Thymus (tissue), 11 donors: Measurements from ENCODE around the gene OR12D1. TPM values are rescaled to one million over a fixed set of nuclear protein-coding genes. Genes with fewer than 3 reads are reported as not detected.

Source experiments
- DNase-seq, 9 donors: peaks; one replicate each; pipeline ENCODE4 v3.0.0-alpha.2; 2013; ENCODE audit warnings: low spot score in 9 of 9, low read depth in 6 of 9, missing footprints in 1 of 9
- H3K27ac ChIP-seq, 2 donors: one replicate each; pipeline ENCODE4 v1.5.1; 2013; ENCODE audit warnings: control low read depth in 1 of 2, low read depth in 1 of 2, low read length in 1 of 2, mild to moderate bottlenecking in 1 of 2, moderate library complexity in 1 of 2
- H3K27me3 ChIP-seq, 2 donors: one replicate each; pipeline ENCODE4 v1.5.1; 2013; ENCODE audit warnings: low read length in 1 of 2; ENCODE audit not compliant: control insufficient read depth in 2 of 2, insufficient read depth in 1 of 2
- H3K36me3 ChIP-seq, 2 donors: one replicate each; pipeline ENCODE4 v1.5.1; 2013; ENCODE audit warnings: low read length in 1 of 2, mild to moderate bottlenecking in 1 of 2, moderate library complexity in 1 of 2; ENCODE audit not compliant: control insufficient read depth in 2 of 2, insufficient read depth in 2 of 2
- H3K4me1 ChIP-seq, 2 donors: one replicate each; pipeline ENCODE4 v1.5.1; 2013; ENCODE audit warnings: low read length in 2 of 2; ENCODE audit not compliant: control insufficient read depth in 2 of 2, insufficient read depth in 2 of 2
- H3K4me3 ChIP-seq, 2 donors: one replicate each; pipeline ENCODE4 v1.5.1; 2013; ENCODE audit warnings: low read length in 2 of 2, control low read depth in 1 of 2, mild to moderate bottlenecking in 1 of 2
- H3K9me3 ChIP-seq, 2 donors: one replicate each; pipeline ENCODE4 v1.5.1; 2013; ENCODE audit warnings: low read length in 1 of 2, mild to moderate bottlenecking in 1 of 2; ENCODE audit not compliant: control insufficient read depth in 2 of 2, insufficient read depth in 1 of 2
- WGBS: extraction: QIAGEN DNeasy Blood & Tissue Kit; methylation state at CpG from one replicate; pipeline ENCODE4 v1.1.7; 2013; 5-methylcytosine and 5-hydroxymethylcytosine counted together
- polyA plus RNA-seq: library from polyadenylated mRNA; stranded (reverse); fragments of 200-250 nt; gene quantifications from one replicate; pipeline ENCODE4 v1.2.3, GENCODE V29; 2013
- total RNA-seq: library from RNA; stranded (reverse); fragments of 120-200 nt; gene quantifications from one replicate; pipeline ENCODE4 v1.2.4, GENCODE V29; 2013
- donor health status: healthy.

OR12D1 gene
- total and polyA plus RNA-seq, 2 donors, result not detected

- no peak overlapping the region for H3K4me3 ChIP-seq
- H3K4me1 ChIP-seq, result no peaks in the 10 kb centered on the region
- no peak overlapping the region for H3K27ac ChIP-seq
- WGBS, result 84% methylated on average over 3 of the region's 3 CpGs
- H3K9me3 ChIP-seq, result no peaks in the 10 kb centered on the region
- H3K27me3 ChIP-seq, result no peaks in the 10 kb centered on the region
- no peaks in the 10 kb centered on the region for H3K36me3 ChIP-seq
- DNase-seq, result no peak
Measured at GRCh38 chr6:29451471-29452193, 36.9 kb downstream of the OR12D1 start.

- 86% methylated on average over 2 of the region's 2 CpGs for WGBS
- DNase-seq, result no peak
- H3K4me3 ChIP-seq, result no peak within 1 kb of the TSS
- no peaks in the 10 kb centered on the region for H3K9me3 ChIP-seq
- no peaks in the 10 kb centered on the region for H3K36me3 ChIP-seq
- H3K4me1 ChIP-seq, result no peaks in the 10 kb centered on the region
- H3K27me3 ChIP-seq, result no peaks in the 10 kb centered on the region
- no peak within 1 kb of the TSS for H3K27ac ChIP-seq
Measured at GRCh38 chr6:29456971-29457370, 42.2 kb downstream of the OR12D1 start, which contains the start of the genes OR11A1 and OR2H1. Gene OR11A1, minus strand, starts transcription at chr6:29457071. Its CDS starts 29,430 bp downstream, at chr6:29427641. Gene OR2H1, plus strand, starts transcription at chr6:29457155. Its CDS starts 4,615 bp downstream, at chr6:29461770.

GRCh38 chr6:29461021-29461814, 46.5 kb downstream of the OR12D1 start:
- Histone ChIP-seq H3K27ac (no peak overlapping the region), H3K9me3 (no peaks in the 10 kb centered on the region), H3K36me3 (no peaks in the 10 kb centered on the region), H3K4me1 (no peaks in the 10 kb centered on the region), H3K4me3 (no peak overlapping the region), H3K27me3 (no peaks in the 10 kb centered on the region)
- WGBS, result 85% methylated on average over 5 of the region's 5 CpGs
- DNase-seq, result no peak

- WGBS, result 92% methylated on average over 6 of the region's 6 CpGs
- no peak for DNase-seq
Measured at GRCh38 chr6:29462022-29462421, 47.3 kb downstream of the OR12D1 start.

GRCh38 chr6:29465279-29465678, 50.6 kb downstream of the OR12D1 start:
- Histone ChIP-seq H3K9me3 (no peaks in the 10 kb centered on the region), H3K27ac (no peak overlapping the region), H3K4me1 (no peaks in the 10 kb centered on the region), H3K36me3 (no peaks in the 10 kb centered on the region), H3K27me3 (no peaks in the 10 kb centered on the region), H3K4me3 (no peak overlapping the region)
- WGBS, result 95% methylated on average over 2 of the region's 2 CpGs
- no peak for DNase-seq

More at GRCh38 chr6:29462022-29462421, 47.3 kb downstream of the OR12D1 start:
- H3K27me3 ChIP-seq, result no peaks in the 10 kb centered on the region
- no peaks in the 10 kb centered on the region for H3K4me1 ChIP-seq
- no peak overlapping the region for H3K4me3 ChIP-seq
- no peak overlapping the region for H3K27ac ChIP-seq
- no peaks in the 10 kb centered on the region for H3K9me3 ChIP-seq
- no peaks in the 10 kb centered on the region for H3K36me3 ChIP-seq

GRCh38 chr6:29465801-29466200, 51.1 kb downstream of the OR12D1 start:
- no peaks in the 10 kb centered on the region for H3K9me3 ChIP-seq
- H3K36me3 ChIP-seq, result no peaks in the 10 kb centered on the region
- no peaks in the 10 kb centered on the region for H3K4me1 ChIP-seq
- 93% methylated on average over 2 of the region's 2 CpGs for WGBS
- no peaks in the 10 kb centered on the region for H3K27me3 ChIP-seq
- no peak overlapping the region for H3K27ac ChIP-seq
- no peak for DNase-seq
- no peak overlapping the region for H3K4me3 ChIP-seq

- H3K36me3 ChIP-seq, result no peaks in the 10 kb centered on the region
- WGBS, result 52% methylated on average over 6 of the region's 6 CpGs
- no peaks in the 10 kb centered on the region for H3K4me1 ChIP-seq
- H3K27ac ChIP-seq, result no peak overlapping the region
- H3K27me3 ChIP-seq, result no peaks in the 10 kb centered on the region
- no peak overlapping the region for H3K4me3 ChIP-seq
- no peaks in the 10 kb centered on the region for H3K9me3 ChIP-seq
- no peak for DNase-seq
Measured at GRCh38 chr6:29466241-29466640, 51.5 kb downstream of the OR12D1 start.
